Tongue (tissue), 2 donors: ENCODE results near the gene MDFIC2. TPM values are rescaled to one million over a fixed set of nuclear protein-coding genes. Genes with fewer than 3 reads are reported as not detected.
A peak's percentile ranks its signal among the peaks of the same experiment; 100 is the strongest.
"Not testable (repeated sequence)": the region's sequence is repeated elsewhere in the genome, so short reads cannot be mapped to it uniquely, and the experiment has no call there.

Source experiments
- DNase-seq: peaks from one replicate; pipeline ENCODE4 v3.0.0-alpha.2; 2015
- total RNA-seq: library from RNA; depleted of rRNA; stranded (reverse); fragments of >200 nt; gene quantifications from one replicate; pipeline ENCODE4 v1.2.3, GENCODE V29; 2014

MDFIC2 gene
- not detected for total RNA-seq

GRCh38 chr3:70312336-70312735, at the start of gene MDFIC2:
Gene MDFIC2, minus strand, starts transcription at chr3:70312638. Its CDS starts 665 bp downstream, at chr3:70311973.
- DNase-seq, result no peak

- no peak for DNase-seq
These were observed 48.7 kb upstream of the MDFIC2 start for GRCh38 chr3:70360979-70361760.

GRCh38 chr3:70359711-70360110, 47.3 kb upstream of the MDFIC2 start:
- DNase-seq, result no peak

GRCh38 chr3:70358978-70359580, 46.6 kb upstream of the MDFIC2 start:
- peak; percentile 53 for DNase-seq

GRCh38 chr3:70352215-70352614, 39.8 kb upstream of the MDFIC2 start:
- no peak for DNase-seq

- no peak for DNase-seq
These were observed 29.7 kb upstream of the MDFIC2 start for GRCh38 chr3:70342149-70342548.

- not testable (repeated sequence) for DNase-seq
These were observed 24.4 kb upstream of the MDFIC2 start for GRCh38 chr3:70336885-70337284.

- no peak for DNase-seq
These were observed 20.6 kb upstream of the MDFIC2 start for GRCh38 chr3:70333080-70333479.

GRCh38 chr3:70315021-70315420, 2.6 kb upstream of the MDFIC2 start:
- no peak for DNase-seq

- no peak for DNase-seq
These were observed 1.6 kb downstream of the MDFIC2 start for GRCh38 chr3:70310809-70311208.

GRCh38 chr3:70309591-70309990, 2.8 kb downstream of the MDFIC2 start:
- DNase-seq, result no peak

- peak; percentile 30 for DNase-seq
These were observed 3.7 kb downstream of the MDFIC2 start for GRCh38 chr3:70308760-70309159.

GRCh38 chr3:70306736-70307135, 5.7 kb downstream of the MDFIC2 start:
- no peak for DNase-seq

- no peak for DNase-seq
These were observed 14.1 kb downstream of the MDFIC2 start for GRCh38 chr3:70298385-70298784.

GRCh38 chr3:70291097-70291482, 21.3 kb downstream of the MDFIC2 start:
- no peak for DNase-seq

- not testable (repeated sequence) for DNase-seq
These were observed 21.9 kb downstream of the MDFIC2 start for GRCh38 chr3:70290431-70291096.

GRCh38 chr3:70281663-70282062, 30.8 kb downstream of the MDFIC2 start:
- DNase-seq, result no peak

GRCh38 chr3:70277304-70277703, 35.1 kb downstream of the MDFIC2 start:
- DNase-seq, result no peak

GRCh38 chr3:70276901-70277300, 35.5 kb downstream of the MDFIC2 start:
- DNase-seq, result no peak

GRCh38 chr3:70273492-70273891, 38.9 kb downstream of the MDFIC2 start:
- no peak for DNase-seq

- DNase-seq, result no peak
These were observed 39.6 kb downstream of the MDFIC2 start for GRCh38 chr3:70272798-70273197.

- no peak for DNase-seq
These were observed 48.2 kb downstream of the MDFIC2 start for GRCh38 chr3:70264122-70264780.

- DNase-seq, result no peak
These were observed 51.2 kb downstream of the MDFIC2 start for GRCh38 chr3:70261283-70261682.
